GM11168 (cell line): ENCODE data around the gene TFAP2B.

Source experiments
- in situ Hi-C: fragments of 300-500 bp; cut with MboI; formaldehyde crosslinking; loops from one replicate; pipeline ENCODE4 v1.12.0; 2022; ENCODE audit warnings: low sequenced_read_pairs; ENCODE audit not compliant: unreplicated experiment

TFAP2B gene

DNA sequence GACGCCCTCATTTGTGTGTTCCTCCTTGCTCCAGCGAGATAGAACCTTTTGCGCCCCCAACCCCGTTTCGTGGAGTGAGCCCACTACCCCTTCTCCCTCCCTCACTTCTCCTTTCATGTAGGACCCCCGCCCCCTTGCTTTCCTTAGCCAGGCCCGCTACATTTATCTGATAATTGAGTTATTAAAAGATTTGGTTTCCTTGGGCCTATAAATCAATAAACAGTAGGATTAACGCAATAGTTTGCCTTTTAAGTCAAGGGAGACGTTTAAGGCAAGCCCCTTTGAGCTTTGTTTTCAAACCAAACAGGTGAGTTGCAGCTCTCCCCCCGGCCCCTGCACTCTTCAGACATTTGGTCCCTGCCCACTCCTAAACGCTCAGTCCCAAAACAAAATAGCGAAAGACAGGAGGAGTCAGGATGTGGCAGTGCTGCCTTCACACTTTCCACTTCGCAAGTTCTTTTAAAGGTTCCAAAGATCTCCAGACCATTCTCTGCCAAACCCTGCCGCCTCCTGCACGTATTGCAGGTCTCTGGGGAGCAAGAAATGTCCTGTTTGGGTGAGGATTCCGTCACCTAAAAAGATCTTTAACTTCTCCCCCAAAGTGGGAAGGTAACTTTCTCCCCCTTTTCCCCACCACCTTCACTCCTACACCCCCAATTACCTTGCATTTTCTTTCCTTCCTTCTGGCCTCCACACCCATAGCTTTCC, 27.6 kb downstream of the TFAP2B start:
- in situ Hi-C loops, result no loop called here

DNA sequence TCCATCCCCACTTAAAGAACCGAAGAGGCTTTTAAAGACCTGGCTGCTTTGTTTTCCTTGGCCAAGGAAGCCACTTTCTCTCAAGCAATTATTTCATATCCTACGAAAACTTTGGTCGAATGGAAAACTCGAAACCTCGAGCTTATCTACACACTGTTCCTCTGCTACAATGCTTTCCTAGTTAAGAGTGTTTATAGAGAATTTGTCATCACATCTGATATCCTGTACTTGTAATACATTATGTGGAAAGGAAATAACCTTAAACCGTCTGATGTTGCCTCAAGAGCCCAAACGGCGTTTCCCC, 28.1 kb downstream of the TFAP2B start:
- in situ Hi-C loops, result no loop called here

DNA sequence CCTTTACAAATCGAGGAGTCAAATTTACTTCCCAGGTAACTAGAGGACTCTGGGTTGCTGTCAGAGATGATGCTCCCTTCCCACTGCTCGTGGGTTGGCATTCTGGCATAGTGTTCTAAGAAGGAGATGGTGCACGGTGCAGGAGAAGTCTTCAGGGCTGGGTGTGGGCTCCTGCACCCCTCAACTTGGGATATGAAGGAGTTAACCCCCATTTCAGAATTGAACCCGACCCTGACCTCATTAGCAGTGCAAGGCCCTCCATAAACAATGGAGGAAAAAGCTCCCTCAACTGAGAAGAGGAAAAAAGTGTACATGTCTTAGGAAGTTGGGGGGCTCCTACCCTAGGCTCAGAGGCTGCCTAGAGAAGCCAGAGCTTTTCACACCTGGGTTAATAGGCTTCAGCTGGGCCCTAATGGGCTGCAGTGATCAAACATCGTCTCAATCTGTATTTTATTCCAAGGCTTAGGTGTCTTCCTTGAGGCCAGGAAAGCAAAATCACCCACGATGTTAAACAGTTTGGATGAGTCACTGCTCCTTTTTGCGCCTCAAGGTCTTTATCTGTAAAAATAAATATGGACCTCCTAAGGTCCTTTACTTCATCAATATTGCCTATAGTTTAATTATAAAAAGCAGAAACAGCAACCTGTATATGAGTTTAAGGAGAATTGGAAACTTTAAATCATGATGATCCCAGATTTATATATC, 29.4 kb downstream of the TFAP2B start:
- in situ Hi-C loops, result no loop called here

DNA sequence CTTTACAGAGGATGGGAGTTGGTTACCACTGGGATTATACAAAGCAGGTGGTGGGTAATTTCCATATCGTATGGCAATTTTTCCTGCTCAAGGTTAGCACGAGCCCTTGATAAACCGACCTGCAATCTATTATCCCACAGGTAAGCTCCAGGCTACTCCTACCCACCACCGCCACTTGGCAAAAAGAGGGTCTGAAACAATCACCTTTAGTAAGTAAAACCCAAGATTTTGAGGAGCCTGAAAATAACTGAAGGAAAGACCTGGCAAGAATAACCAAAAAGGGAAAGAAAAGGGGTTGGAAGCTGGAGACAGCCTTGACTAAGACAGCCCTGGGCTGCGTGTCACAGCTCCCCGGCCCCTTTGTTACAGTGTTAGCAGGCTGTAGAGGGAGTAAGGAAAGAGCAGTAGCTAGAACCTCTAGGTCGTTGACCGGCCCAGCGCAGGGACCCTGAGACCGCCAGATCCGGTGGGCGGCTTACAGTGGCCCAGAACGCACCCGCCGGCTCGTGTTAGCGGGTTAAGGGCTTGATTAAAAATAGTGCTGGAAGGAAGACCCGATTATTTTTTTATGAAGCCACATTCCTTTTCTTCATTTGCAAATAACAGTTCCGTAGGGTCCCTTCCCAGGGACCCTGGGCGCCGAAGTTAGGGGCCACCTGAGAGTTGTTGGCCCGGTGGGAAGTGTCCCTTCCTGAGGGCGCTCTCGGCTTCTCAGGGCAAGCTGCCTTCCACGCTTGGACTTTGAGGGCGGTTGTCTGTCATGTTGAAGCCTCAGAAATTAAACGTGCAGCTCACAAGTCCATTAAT, 30.5 kb downstream of the TFAP2B start:
- in situ Hi-C loops, result no loop called here

DNA sequence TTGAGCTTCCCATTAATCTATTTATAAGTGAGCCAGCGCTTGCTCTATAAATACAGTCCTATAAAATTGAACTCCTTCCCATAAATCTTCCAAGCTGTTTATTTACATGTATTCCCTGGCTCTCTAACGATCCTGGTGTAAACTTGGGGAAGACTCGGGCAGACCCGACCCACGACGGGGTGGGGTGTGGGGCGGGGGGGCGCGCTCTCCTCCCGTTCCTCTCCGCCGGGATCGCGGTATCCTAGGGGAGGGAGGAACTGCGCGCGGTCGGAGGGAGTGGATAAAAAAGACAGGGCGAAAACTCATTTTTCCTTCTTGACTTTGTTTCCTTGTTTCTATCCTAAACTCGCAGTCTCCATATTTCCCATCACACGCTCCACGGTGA, 31.1 kb downstream of the TFAP2B start:
- in situ Hi-C loops, result no loop called here

DNA sequence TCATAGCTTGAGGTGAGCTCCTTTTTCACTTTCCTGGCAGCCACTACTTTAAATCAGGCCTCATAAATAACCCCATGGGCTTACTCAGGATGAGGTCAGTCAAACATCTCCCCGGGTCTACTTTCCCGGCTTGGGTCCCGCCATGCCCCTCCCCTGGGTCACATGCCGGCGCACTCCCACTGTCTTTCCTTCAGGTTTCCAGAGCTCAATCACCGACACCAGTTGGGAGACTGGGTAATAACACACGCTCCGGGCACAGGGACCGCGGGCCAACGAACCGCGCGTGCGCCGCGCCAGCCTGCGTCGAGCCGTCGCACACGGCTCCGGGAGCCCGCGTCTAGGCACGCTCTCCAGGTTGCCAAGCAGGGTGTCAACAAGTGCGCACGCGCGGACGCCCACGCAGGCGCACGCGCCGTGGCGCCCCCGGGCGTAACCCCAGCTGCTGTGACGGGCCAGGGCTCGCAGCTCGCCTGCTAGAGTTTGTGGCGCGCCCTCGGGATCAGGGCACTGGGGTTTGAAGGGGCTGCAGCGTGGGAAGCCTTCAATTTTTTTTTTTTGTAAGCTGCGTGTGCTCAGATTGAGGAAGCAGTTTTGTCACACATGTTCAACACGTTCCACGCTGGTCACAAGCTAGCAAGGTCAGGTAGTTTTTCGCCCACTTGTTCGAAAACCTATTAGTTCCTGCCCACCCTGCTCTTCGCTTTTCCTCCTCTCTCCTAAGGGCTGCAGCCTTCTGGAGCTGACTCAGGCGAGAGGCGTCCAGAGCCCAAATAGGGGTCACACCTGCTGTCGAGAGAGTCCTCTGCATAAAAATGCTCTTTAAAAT, 31.8 kb downstream of the TFAP2B start:
- in situ Hi-C loops, result no loop called here

DNA sequence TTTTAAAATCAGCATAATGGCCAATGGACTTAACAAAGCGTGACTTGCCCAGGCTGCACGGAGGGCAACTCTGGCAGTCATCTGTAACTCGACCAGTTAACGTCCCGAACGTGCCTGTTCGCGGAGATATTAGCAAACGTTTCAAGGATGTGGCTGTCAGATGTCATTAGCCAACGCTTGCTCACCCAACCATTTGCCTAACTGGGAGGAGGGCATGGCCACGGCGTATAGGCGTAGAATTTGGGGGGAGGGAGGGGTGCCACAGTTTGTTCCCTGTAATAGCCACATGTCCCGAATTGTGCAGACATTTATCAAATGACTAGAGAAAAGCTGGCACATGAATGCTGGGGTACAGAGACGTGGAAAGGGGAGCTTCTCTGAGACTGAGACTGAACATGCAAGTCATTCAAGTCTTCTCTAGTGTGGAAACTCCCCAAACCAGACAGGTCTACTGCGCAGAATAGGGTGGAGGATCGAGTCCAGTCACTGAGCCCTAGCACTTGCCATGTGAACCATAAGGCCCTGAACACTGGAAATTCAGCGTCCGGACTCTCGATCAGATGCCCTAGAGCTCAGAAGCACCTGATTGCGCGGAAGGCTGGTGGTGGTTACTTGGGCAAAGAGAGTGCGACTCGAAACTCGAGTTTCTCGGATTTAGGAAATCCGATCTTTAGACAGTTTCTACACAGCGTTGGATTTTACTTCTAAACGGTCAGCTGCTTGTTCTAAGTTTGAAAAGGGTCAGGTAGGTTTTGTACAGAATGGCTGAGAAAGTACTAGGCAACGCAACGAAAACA, 32.6 kb downstream of the TFAP2B start:
- in situ Hi-C loops, result no loop called here

DNA sequence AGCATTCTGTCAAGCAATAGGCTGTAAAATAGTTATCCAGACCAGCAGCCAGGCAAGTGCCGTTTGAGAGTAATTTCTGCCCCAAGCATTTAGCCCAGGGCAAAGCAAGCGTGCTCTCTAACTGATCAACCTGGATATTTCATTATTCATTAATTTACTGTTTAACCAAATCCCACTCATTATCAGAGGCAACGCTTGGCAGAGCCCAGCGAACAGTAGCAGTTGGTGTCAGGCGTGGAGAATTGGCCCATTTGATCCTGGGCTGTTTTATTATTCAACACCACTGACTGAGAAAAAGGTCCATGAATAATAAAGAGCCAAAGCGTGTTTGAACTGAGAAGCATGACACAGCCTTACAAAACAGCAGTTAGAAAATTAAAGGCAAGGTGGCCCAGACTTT, 35.3 kb downstream of the TFAP2B start:
- in situ Hi-C loops, result no loop called here

DNA sequence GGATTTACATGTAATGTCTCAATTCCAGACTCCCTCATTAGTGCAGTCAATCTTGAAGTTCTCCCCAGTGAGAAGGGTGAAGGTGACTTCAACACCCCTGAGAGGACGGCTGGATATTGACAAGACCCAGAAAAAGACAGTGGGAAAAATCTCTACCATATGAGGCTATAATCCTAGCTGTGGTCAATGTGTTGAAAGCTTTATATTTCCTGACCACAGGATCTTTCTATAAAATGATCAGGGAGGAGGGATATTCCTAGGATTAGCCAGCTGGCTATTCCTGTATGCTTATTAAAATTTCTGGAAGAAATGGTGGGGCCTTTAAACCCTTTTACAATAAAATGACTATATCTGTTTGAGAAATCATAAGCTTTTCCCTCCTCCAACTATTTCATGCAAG, 43.0 kb downstream of the TFAP2B start:
- in situ Hi-C loops, result no loop called here

DNA sequence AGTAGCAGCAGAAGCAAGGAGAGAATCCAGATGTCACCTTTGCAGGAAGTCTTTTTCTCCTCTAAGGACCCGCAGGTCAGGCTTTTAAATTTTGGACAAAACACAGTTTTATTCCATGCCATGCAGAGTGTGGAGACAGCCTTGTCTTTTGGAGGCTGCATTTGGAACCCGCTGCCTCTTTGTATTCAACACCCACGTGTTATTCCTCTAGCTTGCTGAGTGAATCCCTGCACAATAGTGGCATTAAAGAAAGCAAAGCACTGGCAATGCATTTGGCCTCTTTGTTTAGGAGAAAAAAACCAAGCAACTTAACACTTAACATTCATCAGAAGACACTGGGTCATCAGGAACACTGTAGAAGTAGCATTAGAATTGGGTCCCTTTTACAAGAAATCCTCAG, 43.5 kb downstream of the TFAP2B start:
- in situ Hi-C loops, result no loop called here

DNA sequence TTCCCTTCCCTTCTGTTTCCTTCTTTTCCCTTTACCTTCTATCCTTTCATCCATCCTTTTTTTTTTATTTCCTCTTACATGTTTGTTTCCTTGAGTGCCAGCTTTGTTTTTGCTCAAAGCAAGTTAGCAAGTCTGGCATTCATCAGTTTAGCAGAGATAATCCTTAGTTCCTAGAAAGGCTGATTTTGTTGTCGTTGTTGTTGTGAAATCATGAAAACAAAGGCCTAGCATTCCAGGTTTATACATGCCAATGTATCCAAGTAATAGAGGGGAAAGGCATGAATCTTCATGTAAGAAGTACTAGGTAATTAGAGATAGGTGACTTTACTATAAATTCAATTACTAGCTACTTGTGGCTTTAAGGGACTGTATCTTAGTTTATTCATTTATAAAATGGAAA, 45.9 kb downstream of the TFAP2B start:
- in situ Hi-C loops, result no loop called here

DNA sequence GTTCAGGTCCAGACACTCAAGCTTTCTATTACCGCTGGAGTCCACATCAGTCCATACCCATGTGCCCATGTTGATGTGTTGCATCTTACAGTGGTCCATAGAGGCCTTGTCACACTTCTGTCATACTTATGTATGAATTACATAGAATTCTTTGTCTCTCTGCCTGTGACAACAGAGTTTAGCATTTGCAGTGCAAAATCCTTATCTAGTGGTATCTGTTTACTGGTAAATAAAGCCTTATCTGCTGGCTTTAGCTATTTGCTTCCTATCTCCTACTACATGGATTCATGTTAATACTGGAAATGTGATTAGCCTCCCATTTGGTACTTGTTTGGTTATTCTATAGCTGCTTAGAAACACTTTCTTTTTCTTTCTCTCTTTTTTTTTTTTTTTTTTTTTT, 49.8 kb downstream of the TFAP2B start:
- in situ Hi-C loops, result no loop called here

DNA sequence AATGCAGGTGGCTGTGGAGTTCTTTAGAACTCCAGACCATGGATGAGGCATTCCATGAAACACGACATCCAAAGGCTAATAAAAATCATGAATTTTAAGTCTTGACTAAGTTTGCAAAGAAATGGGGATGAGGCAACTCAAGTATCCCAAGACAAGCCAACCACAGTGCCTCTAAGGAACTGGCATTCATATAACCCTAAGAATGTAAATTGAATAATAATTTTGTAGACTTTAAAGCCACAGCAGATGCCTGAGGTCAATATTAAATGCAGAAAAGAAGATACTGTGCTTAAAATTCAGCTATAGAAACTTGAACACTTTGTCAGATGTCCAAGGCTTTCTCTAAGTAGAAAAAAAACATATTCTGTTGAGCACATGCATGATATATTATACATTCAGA, 54.5 kb downstream of the TFAP2B start:
- in situ Hi-C loops, result no loop called here

DNA sequence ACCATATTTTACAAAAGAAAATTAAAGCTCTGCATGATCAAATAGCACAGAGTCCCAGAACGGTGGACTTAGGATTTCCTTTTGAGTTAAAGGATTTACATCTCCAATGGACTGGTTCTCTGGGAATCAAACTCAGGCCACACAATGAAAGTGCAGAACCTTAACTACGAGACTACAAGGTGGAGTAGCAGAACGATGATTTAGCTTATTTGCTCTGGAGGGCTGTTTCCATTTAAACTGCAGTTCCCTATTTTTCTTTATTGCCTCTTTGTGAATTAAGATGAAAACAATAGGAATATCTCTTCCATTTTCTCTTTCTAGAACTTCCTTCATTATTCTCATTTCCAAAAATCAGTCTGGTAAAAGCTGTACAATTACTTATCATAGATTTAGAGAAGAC, 65.7 kb downstream of the TFAP2B start:
- in situ Hi-C loops, result no loop called here

DNA sequence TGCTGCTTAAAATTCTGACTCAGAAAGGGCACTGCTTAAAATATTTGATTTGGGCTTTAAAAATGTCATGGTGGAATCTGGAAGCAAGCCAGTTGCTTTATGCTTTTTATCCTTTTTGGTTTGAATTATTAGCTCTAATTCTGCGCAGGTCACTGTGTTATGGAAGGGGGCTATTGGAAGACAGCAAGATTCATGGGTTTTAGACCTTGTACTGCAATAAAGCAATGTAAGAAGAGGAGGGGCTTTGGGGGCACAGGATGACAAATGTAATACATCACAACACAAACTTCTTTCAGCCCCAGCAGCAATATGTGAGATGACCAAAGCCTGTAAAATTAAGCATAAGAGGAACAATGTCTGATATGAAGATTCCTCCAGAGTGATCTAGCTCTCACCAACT, 68.4 kb downstream of the TFAP2B start:
- in situ Hi-C loops, result no loop called here

DNA sequence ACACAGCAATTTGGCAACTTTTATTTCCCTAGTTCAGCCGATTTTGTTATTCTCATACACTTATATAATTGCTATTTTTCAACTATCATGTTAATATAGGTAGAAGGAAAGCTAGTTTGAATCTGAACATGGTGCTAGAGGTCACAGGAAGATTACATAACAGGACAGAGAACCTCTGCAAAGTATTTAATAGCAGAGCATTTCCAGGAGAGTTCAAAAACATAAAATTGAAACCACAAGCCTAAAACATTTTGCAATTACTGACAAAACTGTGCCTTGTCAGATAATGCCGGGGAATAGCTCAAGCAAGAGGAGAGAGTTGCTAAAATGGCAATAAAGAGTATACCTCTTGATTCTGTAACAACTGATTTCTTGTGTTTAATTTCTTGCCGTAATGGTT, 70.8 kb downstream of the TFAP2B start:
- in situ Hi-C loops, result no loop called here

DNA sequence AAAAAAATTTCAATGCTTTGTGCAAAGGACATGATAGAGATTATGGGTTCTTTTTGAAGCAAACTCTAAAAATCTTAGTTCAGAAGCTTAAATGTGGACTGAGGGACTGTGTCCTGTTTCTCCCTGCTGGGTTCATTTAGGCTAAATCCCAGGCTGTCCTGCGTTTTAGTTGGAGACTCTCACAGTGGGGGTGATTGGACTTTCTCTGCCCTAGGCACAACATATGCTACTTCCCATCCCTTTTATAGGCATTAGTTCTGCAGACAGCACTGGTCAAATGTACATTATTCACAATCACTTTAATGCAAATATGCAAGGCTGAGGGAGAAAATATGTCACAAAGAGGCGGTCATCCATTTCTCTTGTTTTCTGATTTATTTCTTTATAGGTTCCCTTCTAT, 71.3 kb downstream of the TFAP2B start:
- in situ Hi-C loops, result no loop called here

DNA sequence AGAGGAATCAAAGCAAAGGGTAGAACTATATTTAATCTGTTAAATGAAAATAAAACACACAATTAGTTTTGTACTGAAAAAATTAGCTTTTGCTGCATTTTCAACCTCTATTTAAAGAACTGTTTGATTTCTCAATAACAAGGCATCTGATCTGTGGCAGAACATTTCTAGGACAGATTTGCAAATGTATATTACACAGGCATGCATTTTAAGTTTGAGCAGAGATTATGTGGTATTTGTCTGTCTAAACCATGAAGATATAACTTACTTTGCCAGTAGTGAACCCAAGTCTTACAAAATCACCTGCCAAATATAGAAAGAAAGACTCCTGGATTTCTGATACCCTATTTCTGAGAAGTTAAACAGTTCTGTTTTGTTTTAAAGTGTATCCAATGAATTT, 71.9 kb downstream of the TFAP2B start:
- in situ Hi-C loops, result no loop called here

DNA sequence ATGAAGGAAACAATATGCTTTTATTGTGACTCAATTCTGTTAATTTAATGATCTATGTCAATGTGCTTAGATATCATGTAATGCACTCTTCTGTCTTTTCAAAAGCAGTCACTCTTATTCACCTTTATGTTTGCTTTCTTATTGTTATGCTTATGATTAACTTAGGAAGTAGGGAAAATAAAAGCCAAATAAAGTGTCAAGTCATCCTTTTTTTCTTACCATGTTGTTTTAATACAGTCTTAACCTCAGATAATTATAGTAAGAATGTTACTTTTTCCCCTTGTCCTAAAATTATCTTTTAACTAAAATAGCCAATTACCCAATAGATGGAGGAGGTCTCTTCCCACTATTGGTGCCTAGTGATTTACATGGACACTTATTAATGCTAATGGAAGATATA, 72.6 kb downstream of the TFAP2B start:
- in situ Hi-C loops, result no loop called here
